SU-DHL-6 (cell line): Measurements from ENCODE around the gene SLC9A9.

Experiments used
- H2AFZ ChIP-seq: fragments of 200-600 bp; sonication (generic); 2 replicates; pipeline ENCODE4 v1.6.1; 2014; ENCODE audit warnings: low read depth, mild to moderate bottlenecking, moderate library complexity, mixed read lengths, antibody characterized with exemption, low read length; ENCODE audit not compliant: severe bottlenecking
- H3F3A ChIP-seq: fragments of 200-600 bp; shearing (Covaris generic); 2 replicates; pipeline ENCODE4 v1.6.0; 2016; ENCODE audit warnings: antibody characterized with exemption, mild to moderate bottlenecking; ENCODE audit not compliant: insufficient read depth
- H3K27ac ChIP-seq: fragments of 200-600 bp; sonication (generic); 2 replicates; pipeline ENCODE4 v1.5.1; 2016; ENCODE audit warnings: low read depth, mild to moderate bottlenecking, low read length, moderate library complexity, mixed read lengths
- H3K27me3 ChIP-seq: fragments of 200-600 bp; sonication (generic), shearing (Covaris generic); 2 replicates; pipeline ENCODE4 v1.6.0; 2014; ENCODE audit warnings: mild to moderate bottlenecking, low read length
- H3K36me3 ChIP-seq: fragments of 200-600 bp; sonication (generic); 2 replicates; pipeline ENCODE4 v1.6.1; 2014; ENCODE audit warnings: mild to moderate bottlenecking, low read length, mixed read lengths
- H3K4me2 ChIP-seq: fragments of 300-600, 200-600 bp; shearing (Covaris generic), sonication (generic); 2 replicates; pipeline ENCODE4 v1.6.0; 2014; ENCODE audit warnings: low read length, low read depth, mild to moderate bottlenecking; ENCODE audit not compliant: poor library complexity, severe bottlenecking
- H3K4me3 ChIP-seq: fragments of 200-600 bp; sonication (generic); 2 replicates; pipeline ENCODE4 v1.5.1; 2014; ENCODE audit warnings: antibody characterized with exemption, low read length, mild to moderate bottlenecking, mixed read lengths; ENCODE audit not compliant: insufficient read depth, poor library complexity, severe bottlenecking
- H3K79me2 ChIP-seq: fragments of 200-600 bp; sonication (generic); 2 replicates; pipeline ENCODE4 v1.6.1; 2014; ENCODE audit warnings: mild to moderate bottlenecking, low read length, moderate library complexity; ENCODE audit not compliant: insufficient read depth
- H3K9ac ChIP-seq: fragments of 200-600 bp; sonication (generic); 2 replicates; pipeline ENCODE4 v1.7.0; 2014; ENCODE audit warnings: mild to moderate bottlenecking, low read length
- H3K9me2 ChIP-seq: fragments of 200-600 bp; sonication (generic); replicated peaks from 2 replicates; pipeline ENCODE4 v1.6.1; 2014; ENCODE audit warnings: low read length; ENCODE audit not compliant: insufficient read depth
- H3K9me3 ChIP-seq: fragments of 200-600 bp; sonication (generic); 2 replicates; pipeline ENCODE4 v1.6.1; 2014; ENCODE audit warnings: low read length, mixed read lengths; ENCODE audit not compliant: insufficient read depth
- H4K20me1 ChIP-seq: fragments of 200-600 bp; sonication (generic); 2 replicates; pipeline ENCODE4 v1.6.1; 2014; ENCODE audit warnings: low read depth, mild to moderate bottlenecking, antibody characterized with exemption, low read length, moderate library complexity, mixed read lengths
- EZH2phosphoT487 ChIP-seq: fragments of 200-600 bp; sonication (generic), shearing (Covaris generic); conservative IDR thresholded peaks from 2 replicates; pipeline ENCODE4 v1.6.1; 2018; ENCODE audit warnings: mild to moderate bottlenecking, antibody characterized with exemption, low read length, moderate library complexity, mixed read lengths
- TF ChIP-seq, protein P1 (sequence below): fragments of 200-600 bp; sonication (generic); IDR thresholded peaks from one replicate; pipeline ENCODE4 v1.5.1; 2017; ENCODE audit warnings: antibody characterized with exemption, mild to moderate bottlenecking, low read length, moderate library complexity; ENCODE audit not compliant: insufficient read depth, poor library complexity, severe bottlenecking

Gene SLC9A9

DNA sequence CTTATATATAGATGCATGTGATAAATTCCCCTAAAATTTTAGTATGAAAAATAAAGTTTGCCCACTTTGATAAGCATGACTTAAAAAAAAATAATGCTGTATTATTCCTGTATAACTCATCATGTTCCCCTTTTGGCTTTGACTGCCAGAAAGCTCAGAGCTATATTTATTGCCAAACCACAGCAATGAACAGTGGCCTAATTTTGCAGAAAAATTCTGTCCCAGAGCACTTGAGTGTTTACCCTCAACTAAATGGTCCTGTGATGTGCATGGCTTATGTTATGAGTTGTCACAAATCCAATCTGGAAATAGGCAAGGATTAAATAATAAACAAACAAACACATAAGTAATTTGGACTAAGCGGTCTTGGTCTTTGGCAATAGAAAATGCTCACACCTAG, 276.7 kb downstream of the SLC9A9 start:
- no peaks in the 10 kb centered on the region for H4K20me1 ChIP-seq
- no peaks in the 10 kb centered on the region for H3K36me3 ChIP-seq
- no peak overlapping the region for H2AFZ ChIP-seq
- H3K9me2 ChIP-seq: no peaks in the 10 kb centered on the region
- no peaks in the 10 kb centered on the region for H3K9me3 ChIP-seq
- no peak overlapping the region for H3K9ac ChIP-seq
- H3K4me3 ChIP-seq: no peak overlapping the region
- no peaks in the 10 kb centered on the region for H3K27me3 ChIP-seq
- H3F3A ChIP-seq: no peaks in the 10 kb centered on the region
- TF ChIP-seq EZH2phosphoT487: no peak
- TF ChIP-seq, protein P1, sequence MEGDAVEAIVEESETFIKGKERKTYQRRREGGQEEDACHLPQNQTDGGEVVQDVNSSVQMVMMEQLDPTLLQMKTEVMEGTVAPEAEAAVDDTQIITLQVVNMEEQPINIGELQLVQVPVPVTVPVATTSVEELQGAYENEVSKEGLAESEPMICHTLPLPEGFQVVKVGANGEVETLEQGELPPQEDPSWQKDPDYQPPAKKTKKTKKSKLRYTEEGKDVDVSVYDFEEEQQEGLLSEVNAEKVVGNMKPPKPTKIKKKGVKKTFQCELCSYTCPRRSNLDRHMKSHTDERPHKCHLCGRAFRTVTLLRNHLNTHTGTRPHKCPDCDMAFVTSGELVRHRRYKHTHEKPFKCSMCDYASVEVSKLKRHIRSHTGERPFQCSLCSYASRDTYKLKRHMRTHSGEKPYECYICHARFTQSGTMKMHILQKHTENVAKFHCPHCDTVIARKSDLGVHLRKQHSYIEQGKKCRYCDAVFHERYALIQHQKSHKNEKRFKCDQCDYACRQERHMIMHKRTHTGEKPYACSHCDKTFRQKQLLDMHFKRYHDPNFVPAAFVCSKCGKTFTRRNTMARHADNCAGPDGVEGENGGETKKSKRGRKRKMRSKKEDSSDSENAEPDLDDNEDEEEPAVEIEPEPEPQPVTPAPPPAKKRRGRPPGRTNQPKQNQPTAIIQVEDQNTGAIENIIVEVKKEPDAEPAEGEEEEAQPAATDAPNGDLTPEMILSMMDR: no peak
- H3K4me2 ChIP-seq: no peak overlapping the region
- no peak overlapping the region for H3K27ac ChIP-seq
- H3K79me2 ChIP-seq: no peaks in the 10 kb centered on the region

DNA sequence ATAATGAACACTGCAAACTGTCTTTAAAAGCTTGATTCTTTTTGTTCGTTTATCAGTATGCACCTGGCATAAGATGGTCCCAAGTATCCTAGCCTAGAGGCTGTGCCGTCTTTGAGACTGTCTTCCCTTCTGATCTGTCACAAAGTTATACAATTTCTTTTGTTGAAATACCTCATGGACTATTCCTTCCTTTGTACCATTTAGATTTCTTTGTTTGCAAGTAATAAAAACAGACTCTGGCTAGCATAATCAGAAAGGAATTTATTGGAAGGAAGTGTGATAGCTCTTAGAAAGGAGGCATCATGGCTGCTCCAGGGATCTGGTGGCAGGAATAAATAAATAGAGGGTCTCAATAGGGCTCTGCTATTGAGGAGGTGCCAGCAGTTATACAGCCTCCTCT, 280.4 kb downstream of the SLC9A9 start:
- Histone ChIP-seq H3K36me3 (no peaks in the 10 kb centered on the region), H3K9me3 (no peaks in the 10 kb centered on the region), H2AFZ (no peak overlapping the region), H3K27ac (no peak overlapping the region), H3K4me2 (no peak overlapping the region), H3K79me2 (no peaks in the 10 kb centered on the region), H3K4me3 (no peak overlapping the region), H3K9me2 (no peaks in the 10 kb centered on the region), H3K27me3 (no peaks in the 10 kb centered on the region), H4K20me1 (no peaks in the 10 kb centered on the region), H3K9ac (no peak overlapping the region), H3F3A (no peaks in the 10 kb centered on the region)
- TF ChIP-seq, protein P1: no peak
- TF ChIP-seq EZH2phosphoT487: no peak

DNA sequence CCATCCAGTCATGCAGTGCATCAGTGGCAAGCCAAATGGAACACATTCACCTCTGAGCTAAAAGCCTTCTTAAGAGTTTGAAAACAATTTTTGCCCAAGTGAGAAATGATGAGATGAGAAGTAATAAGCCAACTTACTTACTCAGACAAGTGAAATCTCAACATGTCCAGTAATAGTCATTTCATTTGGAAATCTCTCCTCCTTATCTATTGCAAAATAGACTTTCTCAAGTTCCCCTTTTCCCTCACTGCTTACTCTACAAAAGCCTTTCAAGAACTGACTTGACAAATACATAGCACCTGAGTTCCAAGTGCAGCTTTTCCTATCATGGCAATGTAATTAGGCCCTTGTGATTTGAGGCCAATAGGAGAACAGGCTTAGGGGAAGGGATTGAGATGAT, 282.3 kb downstream of the SLC9A9 start:
- no peaks in the 10 kb centered on the region for H3K79me2 ChIP-seq
- no peak overlapping the region for H2AFZ ChIP-seq
- H3K9me3 ChIP-seq: no peaks in the 10 kb centered on the region
- H3K4me3 ChIP-seq: no peak overlapping the region
- no peaks in the 10 kb centered on the region for H3K27me3 ChIP-seq
- no peak for TF ChIP-seq EZH2phosphoT487
- TF ChIP-seq, protein P1: no peak
- no peak overlapping the region for H3K9ac ChIP-seq
- no peaks in the 10 kb centered on the region for H3F3A ChIP-seq
- no peaks in the 10 kb centered on the region for H4K20me1 ChIP-seq
- no peaks in the 10 kb centered on the region for H3K36me3 ChIP-seq
- H3K9me2 ChIP-seq: no peaks in the 10 kb centered on the region
- H3K27ac ChIP-seq: no peak overlapping the region
- no peak overlapping the region for H3K4me2 ChIP-seq

DNA sequence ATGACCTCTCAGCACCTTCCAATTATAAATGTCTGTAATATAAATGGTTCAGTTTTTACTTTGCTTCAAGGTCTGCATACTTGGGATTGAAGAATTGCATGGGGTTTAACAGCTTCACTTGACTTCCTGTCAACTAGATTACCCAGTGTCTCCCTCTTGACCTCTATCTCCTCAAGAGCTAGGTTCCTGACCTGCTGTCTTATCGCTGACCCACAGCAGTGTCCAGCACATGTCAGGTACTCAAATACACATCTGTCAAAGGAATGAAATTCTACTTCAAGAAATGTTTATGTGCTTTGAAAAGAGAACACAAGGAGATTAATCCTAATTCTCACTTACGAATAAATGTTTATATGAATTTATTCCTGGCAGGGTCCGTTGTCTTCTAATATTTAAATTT, 284.5 kb downstream of the SLC9A9 start:
- H3K27ac ChIP-seq: no peak overlapping the region
- H3K9me2 ChIP-seq: no peaks in the 10 kb centered on the region
- H3K36me3 ChIP-seq: no peaks in the 10 kb centered on the region
- H2AFZ ChIP-seq: no peak overlapping the region
- H3K9me3 ChIP-seq: no peaks in the 10 kb centered on the region
- no peaks in the 10 kb centered on the region for H4K20me1 ChIP-seq
- no peaks in the 10 kb centered on the region for H3F3A ChIP-seq
- no peak overlapping the region for H3K4me2 ChIP-seq
- no peaks in the 10 kb centered on the region for H3K79me2 ChIP-seq
- no peaks in the 10 kb centered on the region for H3K27me3 ChIP-seq
- no peak for TF ChIP-seq EZH2phosphoT487
- TF ChIP-seq, protein P1: no peak
- H3K4me3 ChIP-seq: no peak overlapping the region
- no peak overlapping the region for H3K9ac ChIP-seq
